Hepatocyte (in vitro differentiated cells): ENCODE measurements around the gene LYRM9.

Source experiments
- EZH2phosphoT487 ChIP-seq: fragments of 200-600 bp; sonication (generic); IDR thresholded peaks from one replicate; pipeline ENCODE4 v1.6.1; 2018; ENCODE audit warnings: antibody characterized with exemption, mild to moderate bottlenecking, low read depth, moderate library complexity; ENCODE audit not compliant: unreplicated experiment, severe bottlenecking
- TF ChIP-seq, protein P1 (sequence below): fragments of 200-600 bp; sonication (generic); IDR thresholded peaks from 2 replicates; pipeline ENCODE4 v1.5.1; 2016; ENCODE audit warnings: antibody characterized with exemption, mild to moderate bottlenecking; ENCODE audit not compliant: poor library complexity

DNA sequence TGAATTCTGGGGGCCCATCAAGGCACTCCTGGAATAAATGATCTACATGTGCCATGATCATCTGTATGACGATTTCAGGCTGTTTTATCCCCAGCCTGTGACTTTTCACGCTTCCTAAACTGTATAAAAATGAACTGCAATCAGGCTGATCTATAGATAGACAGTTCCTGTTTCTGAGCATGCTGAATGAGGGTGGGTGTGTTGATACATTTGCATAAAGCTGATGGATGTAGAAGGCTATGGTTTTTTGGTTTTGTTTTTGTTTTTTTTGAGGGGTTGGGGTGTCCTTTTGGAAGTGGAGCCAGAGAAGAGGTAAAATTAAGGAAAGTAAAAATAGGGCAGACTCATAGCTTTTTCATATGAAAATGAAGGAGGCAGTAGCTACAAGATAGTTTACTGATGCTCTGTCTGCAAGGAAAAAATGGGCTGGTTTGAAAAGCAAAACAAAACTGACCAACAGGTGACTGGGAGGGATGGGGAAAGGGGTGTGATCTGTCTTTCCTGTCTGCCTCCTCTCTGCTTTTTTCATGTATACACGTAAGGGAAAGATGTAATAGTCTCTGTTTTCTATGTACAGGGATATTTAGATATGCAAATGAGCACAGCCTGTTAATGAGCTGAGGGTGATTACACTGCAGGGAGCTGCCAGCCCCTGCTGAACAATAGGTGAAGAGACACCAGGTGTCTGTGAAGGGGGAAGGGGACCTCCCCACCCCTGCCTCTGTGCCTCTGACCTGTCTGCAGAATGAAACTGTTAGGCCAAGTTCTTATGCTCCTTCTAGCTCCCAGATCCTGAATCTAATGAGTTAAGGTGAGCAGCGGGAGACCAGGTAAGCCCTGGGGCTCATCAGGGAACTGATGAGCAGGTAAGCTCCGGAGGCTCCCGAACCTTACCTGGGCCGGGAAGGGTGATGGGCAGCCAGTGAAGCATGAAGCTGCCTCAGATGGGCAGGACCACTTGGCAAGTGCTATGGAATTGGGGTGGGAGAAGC lies 46.6 kb upstream of the LYRM9 start:
- TF ChIP-seq, protein P1, sequence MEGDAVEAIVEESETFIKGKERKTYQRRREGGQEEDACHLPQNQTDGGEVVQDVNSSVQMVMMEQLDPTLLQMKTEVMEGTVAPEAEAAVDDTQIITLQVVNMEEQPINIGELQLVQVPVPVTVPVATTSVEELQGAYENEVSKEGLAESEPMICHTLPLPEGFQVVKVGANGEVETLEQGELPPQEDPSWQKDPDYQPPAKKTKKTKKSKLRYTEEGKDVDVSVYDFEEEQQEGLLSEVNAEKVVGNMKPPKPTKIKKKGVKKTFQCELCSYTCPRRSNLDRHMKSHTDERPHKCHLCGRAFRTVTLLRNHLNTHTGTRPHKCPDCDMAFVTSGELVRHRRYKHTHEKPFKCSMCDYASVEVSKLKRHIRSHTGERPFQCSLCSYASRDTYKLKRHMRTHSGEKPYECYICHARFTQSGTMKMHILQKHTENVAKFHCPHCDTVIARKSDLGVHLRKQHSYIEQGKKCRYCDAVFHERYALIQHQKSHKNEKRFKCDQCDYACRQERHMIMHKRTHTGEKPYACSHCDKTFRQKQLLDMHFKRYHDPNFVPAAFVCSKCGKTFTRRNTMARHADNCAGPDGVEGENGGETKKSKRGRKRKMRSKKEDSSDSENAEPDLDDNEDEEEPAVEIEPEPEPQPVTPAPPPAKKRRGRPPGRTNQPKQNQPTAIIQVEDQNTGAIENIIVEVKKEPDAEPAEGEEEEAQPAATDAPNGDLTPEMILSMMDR = no peak
- no peak for TF ChIP-seq EZH2phosphoT487
